Mammary epithelial cell (primary cell): ENCODE results near the gene DPM1.

Experiments used
- EZH2 ChIP-seq: IDR thresholded peaks from 2 replicates; pipeline ENCODE4 v1.6.1; 2012; ENCODE audit warnings: low read length, inconsistent platforms, borderline replicate concordance
- TF ChIP-seq, protein P1 (sequence below), 2 donors: IDR thresholded peaks in 1 of 2; conservative IDR thresholded peaks in 1 of 2; 2 replicates each; pipeline ENCODE4 v1.5.1; 2011 to 2012; ENCODE audit warnings: inconsistent platforms in 2 of 2, low read length in 2 of 2, mild to moderate bottlenecking in 2 of 2, control low read depth in 1 of 2, low read depth in 1 of 2; ENCODE audit not compliant: insufficient read depth in 1 of 2; ENCODE audit errors: extremely low read depth in 1 of 2

DNA sequence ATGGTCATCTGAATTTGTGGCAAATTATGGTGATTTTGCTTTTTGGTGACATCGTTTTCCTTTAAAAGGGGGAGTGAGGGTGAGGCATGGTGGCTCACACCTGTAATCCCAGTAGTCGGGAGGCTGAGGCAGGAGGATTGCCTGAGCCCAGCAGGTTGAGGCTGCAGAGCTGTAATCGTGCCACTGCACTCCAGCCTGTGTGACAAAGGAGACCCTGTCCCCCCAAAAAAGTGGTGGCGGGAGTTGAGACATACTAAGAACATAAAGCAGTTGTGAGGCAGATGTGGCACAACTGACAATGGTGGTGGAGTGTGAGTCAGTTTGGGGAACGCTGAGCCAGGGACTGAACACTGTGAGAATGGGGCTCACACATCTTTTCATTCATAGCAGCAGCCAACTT is 72.6 kb downstream of the DPM1 start:
- TF ChIP-seq, protein P1, sequence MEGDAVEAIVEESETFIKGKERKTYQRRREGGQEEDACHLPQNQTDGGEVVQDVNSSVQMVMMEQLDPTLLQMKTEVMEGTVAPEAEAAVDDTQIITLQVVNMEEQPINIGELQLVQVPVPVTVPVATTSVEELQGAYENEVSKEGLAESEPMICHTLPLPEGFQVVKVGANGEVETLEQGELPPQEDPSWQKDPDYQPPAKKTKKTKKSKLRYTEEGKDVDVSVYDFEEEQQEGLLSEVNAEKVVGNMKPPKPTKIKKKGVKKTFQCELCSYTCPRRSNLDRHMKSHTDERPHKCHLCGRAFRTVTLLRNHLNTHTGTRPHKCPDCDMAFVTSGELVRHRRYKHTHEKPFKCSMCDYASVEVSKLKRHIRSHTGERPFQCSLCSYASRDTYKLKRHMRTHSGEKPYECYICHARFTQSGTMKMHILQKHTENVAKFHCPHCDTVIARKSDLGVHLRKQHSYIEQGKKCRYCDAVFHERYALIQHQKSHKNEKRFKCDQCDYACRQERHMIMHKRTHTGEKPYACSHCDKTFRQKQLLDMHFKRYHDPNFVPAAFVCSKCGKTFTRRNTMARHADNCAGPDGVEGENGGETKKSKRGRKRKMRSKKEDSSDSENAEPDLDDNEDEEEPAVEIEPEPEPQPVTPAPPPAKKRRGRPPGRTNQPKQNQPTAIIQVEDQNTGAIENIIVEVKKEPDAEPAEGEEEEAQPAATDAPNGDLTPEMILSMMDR (conservative IDR thresholded peaks at IDR 0.05 in 1 of 2, IDR thresholded peaks at IDR 0.05 in 1 of 2; ENCODE audit: extremely low read depth in 1 of 2, insufficient read depth in 1 of 2, low read depth in 1 of 2, low read length in 2 of 2): no peak
- no peak for TF ChIP-seq EZH2
